HG03159 (cell line): ENCODE measurements around the gene SPTBN1.
"Not testable (repeated sequence)": the region's sequence is repeated elsewhere in the genome, so short reads cannot be mapped to it uniquely, and the experiment has no call there.

Source experiments
- ATAC-seq: cut with Tn5 transposase; IDR thresholded peaks from one replicate; pipeline ENCODE4 v1.9.1; 2021; ENCODE audit warnings: mild to moderate bottlenecking, moderate library complexity; ENCODE audit not compliant: unreplicated experiment

The SPTBN1 gene

GRCh38 chr2:54524226-54524991 lies 68.3 kb downstream of the SPTBN1 start:
- peak; percentile 70 for ATAC-seq

DNA sequence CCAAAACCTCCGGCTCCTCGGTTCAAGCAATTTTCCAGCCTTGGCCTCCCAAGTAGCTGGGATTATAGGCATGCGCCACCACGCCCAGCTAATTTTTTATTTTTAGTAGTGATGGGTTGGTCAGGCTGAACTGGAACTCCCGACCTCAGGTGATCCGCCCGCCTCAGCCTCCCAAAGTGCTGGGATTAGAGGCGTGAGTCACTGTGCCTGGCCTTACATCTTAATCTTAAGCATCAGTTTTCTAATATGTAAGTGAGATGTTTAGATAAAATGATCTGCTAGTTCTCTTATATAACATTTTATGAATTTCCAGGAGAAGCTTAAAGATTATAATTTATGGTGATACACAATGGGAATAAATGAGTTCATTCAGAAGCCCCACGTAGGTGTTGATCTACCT lies 69.2 kb downstream of the SPTBN1 start:
- ATAC-seq, result no peak

- ATAC-seq, result no peak
Measured at GRCh38 chr2:54526226-54526879, 70.2 kb downstream of the SPTBN1 start.

DNA sequence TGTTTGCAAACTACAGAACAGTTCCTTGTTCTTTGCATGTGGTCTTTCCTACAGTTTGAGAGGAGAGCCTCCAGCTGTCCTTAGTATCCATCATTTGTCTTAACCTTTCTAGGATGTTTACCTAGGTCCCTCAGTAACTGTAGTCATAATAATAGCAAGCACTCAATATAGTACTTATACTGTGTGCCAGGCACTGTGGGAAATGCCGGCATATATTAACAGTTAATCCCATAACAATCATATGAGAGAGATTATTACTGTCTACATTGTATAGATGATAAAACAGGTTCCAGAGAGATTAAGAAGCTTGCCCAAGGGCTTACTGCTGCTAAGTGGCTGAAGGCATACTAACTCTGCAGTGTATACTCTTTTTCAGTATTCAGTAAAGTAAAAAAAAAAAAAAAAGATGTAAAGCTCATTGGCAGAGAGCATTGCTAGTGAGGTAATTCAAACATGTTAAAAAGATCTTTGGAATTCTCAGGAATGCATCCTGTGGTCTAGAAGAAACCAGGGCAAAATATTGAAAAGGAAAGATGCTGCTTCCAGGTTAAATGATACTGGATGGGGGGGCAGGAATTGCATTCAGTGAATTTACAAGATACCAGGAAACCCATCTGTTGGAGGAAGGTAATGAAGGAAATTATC lies 72.3 kb downstream of the SPTBN1 start:
- ATAC-seq, result no peak

GRCh38 chr2:54529518-54529917 lies 73.4 kb downstream of the SPTBN1 start:
- ATAC-seq, result not testable (repeated sequence)

- ATAC-seq, result peak; percentile 54
Measured at GRCh38 chr2:54529935-54530334, 73.8 kb downstream of the SPTBN1 start.

DNA sequence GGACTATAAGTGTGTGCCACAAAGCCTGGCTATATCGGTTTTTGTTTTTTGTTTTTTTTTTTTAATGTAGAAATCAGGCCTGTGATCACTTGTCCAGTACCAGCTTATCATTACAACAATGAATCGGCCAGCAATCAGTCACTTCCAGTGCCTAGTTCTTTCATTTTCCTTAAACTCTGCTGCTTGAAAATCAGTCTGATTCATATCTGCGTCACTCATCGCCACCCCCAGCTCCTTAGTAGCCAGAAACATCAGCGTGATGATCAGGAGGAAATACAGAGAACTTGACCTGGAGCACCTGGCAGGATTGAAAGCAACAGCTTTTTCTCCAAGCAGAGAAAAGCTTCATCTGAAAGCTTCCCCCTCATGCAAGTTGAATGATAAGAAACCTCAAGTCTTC lies 75.4 kb downstream of the SPTBN1 start:
- ATAC-seq, result no peak

DNA sequence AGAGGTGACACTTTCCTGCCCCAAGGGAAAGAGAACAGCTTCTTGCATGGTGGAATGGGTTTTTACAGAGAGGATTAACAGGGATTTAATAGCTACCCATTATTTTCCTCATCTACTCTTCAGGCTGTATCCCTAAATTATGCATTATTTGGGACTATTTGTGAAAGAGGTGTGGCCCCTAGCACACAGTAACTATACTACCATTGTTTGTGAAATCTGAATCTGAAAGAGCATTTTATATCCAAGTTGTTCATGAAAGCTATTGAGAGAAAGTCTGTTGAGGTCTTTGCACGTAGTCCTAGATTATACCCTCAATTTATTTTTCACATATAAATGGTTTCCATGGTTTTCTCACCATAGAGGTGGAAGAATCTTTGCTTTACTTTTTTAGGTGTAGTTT lies 78.1 kb downstream of the SPTBN1 start:
- no peak for ATAC-seq

- no peak for ATAC-seq
Measured at GRCh38 chr2:54534625-54535024, 78.5 kb downstream of the SPTBN1 start.

DNA sequence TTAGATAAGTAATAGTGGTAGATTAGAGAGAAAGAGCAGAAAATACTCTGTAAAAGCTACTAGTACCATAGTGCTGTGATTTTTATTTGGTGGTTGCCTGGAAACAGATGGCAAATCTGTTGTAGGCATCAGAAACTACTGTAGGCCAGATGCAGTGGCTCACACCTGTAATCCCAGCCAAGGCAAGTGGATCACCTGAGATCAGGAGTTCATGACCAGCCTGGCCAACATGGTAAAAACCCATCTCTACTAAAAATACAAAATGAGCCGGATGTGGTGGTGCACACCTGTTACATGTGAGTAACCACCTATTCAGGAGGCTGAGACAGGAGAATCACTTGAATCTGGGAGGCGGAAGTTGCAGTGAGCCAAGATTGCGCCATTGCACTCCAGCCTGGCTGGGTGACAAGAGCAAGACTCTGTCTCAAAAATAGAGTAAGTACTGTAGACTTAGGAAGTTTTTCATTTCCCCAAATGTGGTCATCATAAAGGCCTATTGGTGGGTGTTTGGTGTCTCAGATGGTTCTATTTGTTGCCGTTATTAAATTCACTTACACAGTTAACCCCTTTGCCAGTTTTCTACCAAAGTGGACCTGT lies 79.6 kb downstream of the SPTBN1 start:
- peak; percentile 40 for ATAC-seq

DNA sequence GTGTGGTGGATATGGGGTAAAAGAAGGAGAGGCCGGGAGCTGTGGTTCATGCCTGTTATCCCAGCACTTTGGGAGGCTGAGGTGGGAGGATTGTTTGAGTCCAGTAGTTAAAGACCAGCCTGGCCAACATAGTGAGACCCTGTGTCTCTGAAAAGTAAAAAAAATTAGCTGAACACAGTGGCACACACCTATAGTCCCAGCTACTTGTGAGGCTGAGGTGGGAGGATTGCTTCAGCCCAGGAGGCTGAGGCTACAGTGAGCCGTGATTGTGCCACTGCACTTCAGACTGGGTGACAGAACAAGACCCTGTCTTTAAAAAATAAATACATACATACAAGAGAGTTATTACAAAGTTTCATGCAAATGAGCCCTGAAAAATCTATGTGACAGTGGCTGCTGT lies 80.6 kb downstream of the SPTBN1 start:
- no peak for ATAC-seq

- ATAC-seq, result no peak
Measured at GRCh38 chr2:54538537-54538936, 82.4 kb downstream of the SPTBN1 start.

DNA sequence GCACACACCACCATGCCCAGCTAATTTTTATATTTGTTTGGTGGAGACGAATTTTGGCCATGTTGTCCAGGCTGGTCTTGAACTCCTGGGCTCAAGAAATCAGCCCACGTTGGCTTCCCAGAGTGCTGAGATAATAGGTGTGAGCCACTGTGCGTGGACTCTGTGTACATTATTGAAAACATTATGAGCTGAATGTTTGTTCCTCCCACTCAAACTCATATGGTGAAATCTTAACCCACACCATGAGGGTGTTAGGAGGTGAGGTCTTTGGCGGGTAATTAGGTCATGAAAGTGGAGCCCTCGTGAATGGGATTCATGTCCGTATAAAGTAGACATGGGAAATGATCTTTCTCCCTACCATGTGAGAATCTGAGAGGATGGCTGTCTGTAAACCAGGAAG lies 83.6 kb downstream of the SPTBN1 start:
- no peak for ATAC-seq

GRCh38 chr2:54540194-54540593 lies 84.1 kb downstream of the SPTBN1 start:
- no peak for ATAC-seq

- ATAC-seq, result no peak
Measured at GRCh38 chr2:54541995-54542394, 85.9 kb downstream of the SPTBN1 start.

GRCh38 chr2:54543733-54544396 lies 87.7 kb downstream of the SPTBN1 start:
- no peak for ATAC-seq

- ATAC-seq, result peak; percentile 55
Measured at GRCh38 chr2:54545702-54546450, 89.7 kb downstream of the SPTBN1 start.

GRCh38 chr2:54546518-54546917 lies 90.4 kb downstream of the SPTBN1 start:
- no peak for ATAC-seq

DNA sequence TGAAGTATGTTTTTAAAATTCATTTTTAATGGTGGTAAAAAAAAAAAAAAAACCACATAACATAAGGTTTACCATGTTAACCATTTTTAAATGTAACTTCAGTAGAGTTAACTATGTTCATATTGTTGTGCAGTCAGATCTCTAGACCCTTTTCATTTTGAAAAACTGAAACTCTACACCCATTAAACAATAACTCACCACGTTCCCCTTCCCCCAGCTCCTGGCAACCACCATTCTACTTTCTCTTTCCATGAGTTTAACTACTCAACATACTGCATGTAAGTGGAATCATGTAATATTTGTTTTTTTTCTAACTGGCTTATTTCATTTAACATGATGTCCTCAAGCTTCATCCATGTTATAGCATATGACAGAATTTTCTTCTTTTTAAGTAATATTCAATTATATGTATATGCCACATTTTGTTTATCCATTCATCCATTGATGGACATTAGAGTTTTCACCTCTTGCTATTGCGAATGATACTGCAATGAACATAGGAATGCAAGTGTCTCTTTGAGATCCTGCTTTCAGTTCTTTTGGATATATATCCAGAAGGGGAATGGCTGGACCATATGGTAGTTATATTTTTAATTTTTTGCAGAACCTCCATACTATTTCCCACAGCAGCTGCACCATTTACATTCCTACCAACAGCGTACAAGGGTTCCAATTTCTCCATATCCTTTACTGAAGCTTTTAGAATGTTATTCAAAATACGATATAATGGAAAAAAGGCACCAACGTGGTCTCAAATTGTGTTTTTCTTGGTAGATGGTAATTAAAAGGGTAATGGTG lies 91.0 kb downstream of the SPTBN1 start:
- ATAC-seq, result peak; percentile 54

- no peak for ATAC-seq
Measured at GRCh38 chr2:54549430-54549829, 93.3 kb downstream of the SPTBN1 start.
